Fibroblast of villous mesenchyme (primary cell): ENCODE results near the gene E2F2. TPM values are rescaled to one million over a fixed set of nuclear protein-coding genes. Genes with fewer than 3 reads are reported as not detected.
"Not testable (repeated sequence)": the region's sequence is repeated elsewhere in the genome, so short reads cannot be mapped to it uniquely, and the experiment has no call there.

Experiments used
- DNase-seq: peaks from one replicate; pipeline ENCODE4 v3.0.0-alpha.2; 2010; ENCODE audit warnings: low read depth
- H3K4me3 ChIP-seq: 2 replicates; pipeline ENCODE4 v1.5.1; 2011; ENCODE audit warnings: low read depth, mild to moderate bottlenecking, low read length
- CTCF ChIP-seq: IDR thresholded peaks from 2 replicates; pipeline ENCODE4 v1.5.1; 2012; ENCODE audit warnings: low read depth, mild to moderate bottlenecking, low read length; ENCODE audit not compliant: insufficient read depth
- total RNA-seq: library from RNA; depleted of rRNA; stranded (reverse); fragments of >200 nt; gene quantifications from 2 replicates; pipeline ENCODE4 v1.2.3, GENCODE V29; 2012

The E2F2 gene
- total RNA-seq, 1 donor: 2.2 TPM

GRCh38 chr1:23505851-23506250 lies 25.2 kb downstream of the E2F2 start:
- no peak for DNase-seq
- no peak for TF ChIP-seq CTCF
- no peak overlapping the region for H3K4me3 ChIP-seq

GRCh38 chr1:23504156-23504555 lies 26.9 kb downstream of the E2F2 start:
- DNase-seq, H3K4me3 ChIP-seq: not testable (repeated sequence)

DNA sequence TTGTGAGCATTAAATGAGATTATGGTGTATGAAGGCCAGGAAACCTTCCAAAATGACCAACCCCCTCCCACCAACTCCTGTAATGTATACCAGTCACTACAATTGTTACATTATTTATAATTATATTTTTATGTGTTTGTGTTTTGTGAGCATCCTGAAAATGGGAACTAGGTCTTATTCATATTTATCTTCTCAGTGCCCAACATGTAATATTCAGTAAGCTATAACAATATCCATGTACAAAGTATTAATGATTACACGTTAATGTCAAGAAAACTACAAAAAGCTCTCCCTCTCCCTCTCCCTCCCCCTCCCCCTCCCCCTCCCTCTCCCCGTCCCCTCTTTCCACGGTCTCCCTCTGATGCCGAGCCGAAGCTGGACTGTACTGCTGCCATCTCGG lies 28.1 kb downstream of the E2F2 start:
- no peak for TF ChIP-seq CTCF
- no peak overlapping the region for H3K4me3 ChIP-seq
- DNase-seq: no peak

- no peak overlapping the region for H3K4me3 ChIP-seq
- no peak for TF ChIP-seq CTCF
- no peak for DNase-seq
Observed at GRCh38 chr1:23500466-23500865, 30.6 kb downstream of the E2F2 start.

DNA sequence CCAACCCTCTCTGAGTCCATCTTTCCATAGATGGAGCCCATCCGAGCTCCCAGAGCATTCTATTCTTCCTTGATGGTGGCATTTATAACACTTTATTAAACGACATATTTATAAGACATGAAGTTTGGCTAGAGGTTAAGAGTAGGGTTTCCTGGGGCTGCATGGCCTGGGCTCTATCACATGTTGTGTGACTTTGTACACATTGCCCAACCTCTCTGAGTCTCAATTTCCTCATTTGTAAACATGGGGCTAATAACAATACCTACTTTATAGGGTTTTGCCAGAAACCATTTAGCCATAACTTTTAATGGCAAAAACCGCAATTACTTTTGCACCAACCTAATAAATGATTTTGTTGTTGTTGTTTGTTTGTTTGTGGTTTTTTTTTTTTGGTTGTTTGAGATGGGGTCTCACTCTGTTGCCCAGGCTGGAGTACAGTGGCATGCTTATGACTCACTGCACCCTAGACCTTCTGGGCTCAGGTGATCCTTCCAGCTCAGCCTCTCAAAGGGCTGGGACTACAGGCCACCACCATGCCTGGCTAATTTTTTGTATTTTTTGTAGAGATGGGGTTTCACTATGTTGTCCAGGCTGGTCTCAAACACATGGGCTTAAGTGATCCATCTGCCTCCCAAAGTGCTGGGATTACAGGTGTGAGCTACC lies 33.1 kb downstream of the E2F2 start:
- DNase-seq: no peak
- no peak for TF ChIP-seq CTCF
- no peak overlapping the region for H3K4me3 ChIP-seq

- no peak for TF ChIP-seq CTCF
- no peak for DNase-seq
- H3K4me3 ChIP-seq: no peak overlapping the region
Observed at GRCh38 chr1:23496490-23497181, 34.4 kb downstream of the E2F2 start.

- not testable (repeated sequence) for H3K4me3 ChIP-seq, DNase-seq
Observed at GRCh38 chr1:23494836-23495235, 36.2 kb downstream of the E2F2 start.

DNA sequence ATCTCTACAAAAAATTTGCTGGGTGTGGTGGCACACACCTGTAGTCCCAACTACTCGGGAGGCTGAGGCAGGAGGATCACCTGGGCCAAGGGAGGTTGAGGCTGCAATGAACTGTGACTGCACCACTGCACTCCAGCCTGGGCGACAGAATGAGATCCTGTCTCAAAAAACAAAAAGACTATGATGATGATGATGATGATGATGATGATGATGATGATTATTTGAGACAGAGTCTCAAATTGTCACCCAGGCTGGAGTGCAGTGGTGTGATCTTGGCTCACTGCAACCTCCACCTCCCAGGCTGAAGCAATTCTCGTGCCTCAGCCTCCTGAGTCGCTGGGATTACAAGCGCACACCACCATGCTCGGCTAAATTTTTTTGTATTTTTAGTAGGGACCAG lies 38.3 kb downstream of the E2F2 start:
- H3K4me3 ChIP-seq, DNase-seq: not testable (repeated sequence)
